GM19397 (cell line): Measurements from ENCODE around the gene EIF3J.

ENCODE experiments used
- ATAC-seq: cut with Tn5 transposase; IDR thresholded peaks from one replicate; pipeline ENCODE4 v1.9.1; 2021; ENCODE audit warnings: mild to moderate bottlenecking, moderate library complexity; ENCODE audit not compliant: unreplicated experiment

The EIF3J gene

GRCh38 chr15:44591326-44591725, 54.4 kb downstream of the EIF3J start:
- ATAC-seq: no peak

- ATAC-seq: no peak
Measured at GRCh38 chr15:44593042-44593736, 56.2 kb downstream of the EIF3J start.

GRCh38 chr15:44595246-44595645, 58.3 kb downstream of the EIF3J start:
- ATAC-seq: no peak

DNA sequence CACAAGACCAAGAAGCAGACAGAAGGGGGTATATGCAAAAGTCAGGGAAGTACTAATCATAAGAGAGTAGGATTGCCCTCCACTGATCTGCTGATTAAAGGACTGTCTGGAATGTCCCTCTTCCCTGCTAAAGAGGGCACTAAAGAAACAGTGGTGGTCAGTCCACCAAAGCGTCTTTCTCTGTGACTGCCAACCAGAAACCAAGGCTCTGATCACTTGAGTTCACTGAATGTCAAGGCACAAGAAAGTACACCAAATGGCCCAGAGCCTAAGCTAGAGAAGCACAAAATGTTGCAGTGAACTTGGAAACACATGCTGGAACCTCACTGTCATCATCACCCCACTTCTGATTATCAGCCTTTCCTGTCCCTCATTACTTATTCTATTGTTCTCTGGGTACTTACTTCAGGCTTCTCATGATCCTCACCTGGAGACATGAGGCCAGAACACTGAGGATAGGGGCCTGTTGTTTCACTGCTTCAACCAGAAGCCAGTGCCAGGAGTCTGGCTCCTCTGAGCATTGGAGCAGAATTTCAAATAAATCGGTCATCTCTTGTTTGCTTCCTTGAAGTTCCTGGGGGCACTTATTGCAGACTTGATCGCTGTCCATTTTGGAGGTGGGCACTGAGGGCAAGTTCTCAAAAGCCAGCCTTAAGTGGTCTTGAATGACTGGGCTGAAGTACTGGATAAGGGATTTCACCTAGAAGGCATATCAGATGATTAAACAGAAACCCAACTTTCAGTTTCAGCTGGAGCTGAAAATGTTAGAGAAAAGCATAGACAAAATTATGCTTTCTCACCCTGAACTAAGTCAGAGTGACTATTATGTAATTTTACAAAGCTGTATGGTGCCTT, 58.9 kb downstream of the EIF3J start:
- no peak for ATAC-seq

- no peak for ATAC-seq
Measured at GRCh38 chr15:44596511-44597010, 59.6 kb downstream of the EIF3J start.

DNA sequence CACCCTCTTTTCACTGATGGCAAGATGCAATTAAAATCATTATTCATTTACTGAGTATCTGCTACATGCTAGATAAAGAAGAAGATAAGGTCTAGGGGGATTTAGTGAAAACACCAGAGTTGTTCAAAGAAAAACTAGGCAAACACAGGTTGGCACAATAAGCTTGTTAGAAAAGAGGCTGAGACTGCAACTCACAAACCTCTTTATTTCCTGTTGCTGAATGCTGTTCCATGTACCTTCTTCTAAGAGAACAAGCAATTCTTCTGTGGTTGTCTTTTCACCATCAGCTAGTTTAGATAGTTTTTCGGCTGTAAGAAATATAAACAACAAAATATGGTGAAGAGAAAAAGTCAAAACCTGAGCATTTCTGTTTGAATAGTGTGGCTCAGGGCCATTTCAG, 61.1 kb downstream of the EIF3J start:
- no peak for ATAC-seq

GRCh38 chr15:44598892-44599291, 61.9 kb downstream of the EIF3J start:
- ATAC-seq: no peak

GRCh38 chr15:44603126-44603525, 66.2 kb downstream of the EIF3J start:
- ATAC-seq: no peak

DNA sequence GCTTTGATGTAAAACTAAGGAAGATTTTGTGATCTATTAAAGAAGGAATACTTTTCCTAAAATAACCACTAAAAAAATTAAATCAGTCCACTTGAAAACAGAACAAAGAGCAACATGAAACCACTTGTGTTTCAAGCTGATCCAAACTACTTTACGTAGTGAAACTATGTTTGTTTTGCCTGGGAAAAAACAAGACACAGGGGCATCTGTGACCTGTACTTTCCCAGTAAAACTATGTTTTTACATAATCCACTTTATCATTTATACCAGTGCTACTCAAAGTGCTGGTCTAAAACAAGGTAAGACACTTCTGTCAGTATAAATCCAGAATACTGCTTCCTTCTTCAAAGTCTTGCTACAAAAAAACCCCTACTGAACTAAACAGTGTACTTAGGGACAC, 69.8 kb downstream of the EIF3J start:
- no peak for ATAC-seq
